Raji (cell line): Measurements from ENCODE around the gene DHRS2.

Experiments used
- POLR2A ChIP-seq: IDR thresholded peaks from 2 replicates; pipeline ENCODE4 v1.6.1; 2011; ENCODE audit warnings: low read depth, low read length, control low read depth; ENCODE audit not compliant: insufficient read depth

Gene DHRS2

DNA sequence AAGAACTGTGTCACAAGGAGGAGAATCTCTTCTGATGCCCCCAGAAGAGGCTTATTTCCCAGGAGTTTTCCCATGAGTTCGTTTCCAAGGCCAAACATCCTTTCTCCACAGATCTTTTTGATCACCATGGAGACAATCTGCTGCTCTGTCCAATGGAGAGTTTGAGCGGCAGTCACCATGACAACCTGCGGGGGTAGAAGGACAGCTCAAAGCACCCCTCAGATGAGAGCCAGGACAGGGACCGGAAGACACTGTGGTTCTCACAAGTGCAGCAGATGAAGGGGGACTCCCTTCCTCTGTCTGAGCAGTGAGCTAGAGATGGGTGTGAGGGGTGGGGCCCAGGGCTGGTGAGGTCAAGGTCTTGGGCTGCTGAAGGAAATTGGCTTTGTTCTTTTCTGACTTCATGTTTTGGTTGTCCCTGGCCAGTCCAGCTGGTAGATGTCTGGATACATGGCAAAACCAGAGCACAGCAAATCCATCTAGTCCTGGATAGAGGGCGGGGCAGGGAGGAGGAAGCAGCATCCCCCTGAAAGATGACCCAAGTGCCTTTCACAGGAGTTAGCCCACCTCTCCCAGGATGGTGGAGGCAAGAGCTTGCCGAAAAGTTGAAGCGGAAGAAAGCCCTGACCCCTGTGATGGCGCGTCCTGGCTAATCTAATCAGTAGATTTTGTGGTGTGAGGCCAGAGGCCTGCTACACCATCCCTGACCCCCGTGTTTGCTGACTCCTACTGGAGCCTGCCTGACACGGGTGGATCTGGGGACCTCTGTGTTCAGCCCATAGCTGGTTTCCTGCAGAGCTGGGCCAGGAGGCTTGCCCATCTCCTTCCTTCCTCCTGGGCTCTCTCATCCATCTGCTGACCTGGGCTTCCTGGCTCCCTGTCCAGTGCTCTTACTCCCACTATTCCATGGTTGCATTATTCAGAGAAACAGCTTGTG, 24.4 kb downstream of the DHRS2 start:
- no peak for TF ChIP-seq POLR2A

DNA sequence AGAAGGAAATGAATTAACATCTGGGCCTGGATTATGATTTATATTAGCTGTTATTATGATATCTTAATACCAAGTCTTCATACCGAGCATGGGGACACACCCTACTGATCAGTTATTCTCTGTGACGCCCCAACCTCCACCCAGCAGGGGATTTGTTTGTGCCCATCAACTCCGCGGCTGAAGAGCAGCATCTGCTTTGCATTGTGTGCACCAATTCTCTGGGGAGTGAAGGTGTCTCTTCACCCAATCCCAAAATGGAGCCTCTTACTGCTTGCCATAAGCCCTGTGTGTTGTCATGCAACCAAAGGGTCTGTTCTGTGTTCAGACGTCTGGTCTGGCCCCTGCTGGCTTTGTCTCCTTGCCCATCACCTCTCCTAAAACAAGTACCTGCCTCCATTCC, 25.4 kb downstream of the DHRS2 start:
- TF ChIP-seq POLR2A = no peak

DNA sequence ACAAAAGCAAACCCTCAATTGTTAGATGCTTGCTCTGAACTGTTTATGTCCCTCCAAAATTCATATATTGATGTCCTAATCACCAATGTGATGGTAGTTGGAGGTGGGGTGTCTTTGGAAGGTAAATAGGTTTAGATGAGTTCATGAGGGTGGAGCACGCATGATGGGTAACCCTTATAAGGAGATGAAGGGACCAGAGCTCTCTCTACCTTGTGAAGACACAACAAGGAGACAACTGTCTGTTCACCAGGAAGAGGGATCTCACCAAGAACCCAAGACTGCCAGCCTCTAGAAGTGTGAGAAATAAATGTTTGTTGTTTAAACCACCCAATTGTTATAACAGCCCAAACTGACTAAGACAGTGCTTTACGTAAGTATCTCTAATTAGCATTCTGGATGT, 27.0 kb downstream of the DHRS2 start:
- TF ChIP-seq POLR2A = no peak

DNA sequence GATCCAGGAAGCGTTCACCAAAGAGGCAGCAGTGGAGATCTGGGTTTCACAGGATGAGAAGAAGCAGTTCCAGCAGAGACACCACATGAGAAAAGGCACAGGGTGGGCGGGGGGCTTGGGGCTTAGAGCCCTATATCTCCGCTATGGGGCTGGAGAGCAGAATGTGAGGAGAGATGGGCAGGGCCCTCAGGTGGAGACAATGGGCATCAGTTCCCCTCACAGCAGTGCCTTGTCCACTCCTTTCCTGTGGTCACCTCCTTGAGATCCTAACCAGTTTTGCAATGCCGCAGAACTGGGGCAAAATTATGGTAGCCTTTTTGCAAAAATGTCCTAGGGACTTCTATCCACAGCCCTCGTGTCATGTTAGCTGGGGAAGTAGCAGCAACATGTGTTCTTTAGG, 27.5 kb downstream of the DHRS2 start:
- no peak for TF ChIP-seq POLR2A

DNA sequence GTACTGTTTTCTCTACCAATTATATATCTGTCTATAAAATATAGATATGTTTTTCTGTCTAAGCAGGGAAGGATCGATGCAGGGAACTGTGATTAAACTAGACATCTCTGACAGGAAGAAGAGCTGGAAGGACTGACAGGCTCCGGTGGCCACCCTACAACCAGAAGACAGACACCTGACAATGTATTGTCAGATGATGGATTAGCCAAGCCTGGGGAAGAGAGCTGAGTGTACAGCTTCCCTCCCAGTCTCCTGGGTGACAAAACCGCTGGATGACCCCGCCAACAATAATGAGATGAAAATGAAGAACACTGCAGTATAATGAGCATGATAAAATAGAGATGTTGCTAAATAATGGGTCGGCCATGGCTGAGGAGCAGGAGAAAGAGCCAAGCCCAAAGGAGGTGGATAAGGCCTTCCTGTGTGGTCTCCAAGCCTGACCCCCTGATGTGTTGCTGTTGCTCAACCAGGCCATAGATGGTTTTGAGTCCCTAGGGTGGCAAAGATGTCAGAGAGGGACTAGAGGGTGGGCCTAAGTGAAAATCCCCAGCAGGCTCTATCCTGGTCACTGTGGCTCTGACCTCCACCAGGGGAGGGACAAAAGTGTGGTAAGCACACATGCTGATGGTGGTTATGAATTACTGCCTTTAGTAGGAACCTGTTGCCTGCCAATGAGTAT, 28.2 kb downstream of the DHRS2 start:
- TF ChIP-seq POLR2A = no peak

DNA sequence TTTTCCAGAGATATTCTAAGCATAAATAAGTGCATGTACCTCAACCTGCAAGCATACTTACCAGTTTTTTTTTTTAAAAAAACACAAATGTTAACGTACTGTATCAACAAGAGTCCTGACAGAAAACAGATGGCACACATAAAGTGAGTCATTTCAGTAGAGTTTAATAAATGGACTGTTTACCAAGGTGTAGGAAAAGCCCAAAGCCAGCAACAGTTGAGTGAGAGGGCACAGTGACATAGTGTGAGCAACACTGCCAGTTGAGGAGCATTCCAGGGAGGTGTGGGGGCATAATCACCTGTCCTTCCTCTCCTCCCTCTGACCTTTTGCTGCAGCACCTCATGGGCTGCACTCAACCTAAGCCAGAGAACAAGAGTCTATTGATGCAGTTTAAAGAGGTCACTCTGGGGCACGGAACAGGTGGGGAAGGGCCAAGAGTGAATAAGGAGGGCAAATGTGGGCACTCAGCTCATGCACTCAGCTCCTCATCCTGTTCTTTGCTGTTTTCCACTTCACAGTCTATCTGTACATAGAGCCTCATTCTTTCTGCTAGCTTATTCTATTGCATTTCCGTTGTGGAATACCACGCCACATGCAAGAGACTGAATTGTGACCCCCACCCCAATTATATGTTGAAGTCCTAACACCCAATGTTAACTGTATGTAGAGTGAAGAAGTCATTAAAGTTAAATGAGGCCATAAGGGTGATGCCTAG, 29.3 kb downstream of the DHRS2 start:
- no peak for TF ChIP-seq POLR2A

DNA sequence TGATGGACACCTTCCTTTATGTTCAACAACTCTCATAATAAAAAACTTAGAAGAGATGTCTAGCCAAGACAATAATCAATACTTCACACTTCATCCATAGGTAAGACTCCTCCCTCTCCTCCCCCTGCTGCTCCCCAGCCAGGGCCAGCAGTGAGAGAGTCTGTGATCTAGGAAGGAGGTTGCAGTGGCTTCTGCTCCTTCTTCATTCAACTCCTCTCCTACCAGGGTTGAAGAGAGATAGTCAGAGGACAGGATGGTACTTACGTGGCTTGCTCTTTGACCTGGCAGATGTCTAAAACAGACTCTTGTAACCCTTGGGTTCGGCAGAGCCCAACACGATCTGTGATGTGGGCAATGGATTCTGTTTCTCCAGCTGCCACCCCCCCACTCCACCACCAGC, 31.0 kb downstream of the DHRS2 start:
- no peak for TF ChIP-seq POLR2A

DNA sequence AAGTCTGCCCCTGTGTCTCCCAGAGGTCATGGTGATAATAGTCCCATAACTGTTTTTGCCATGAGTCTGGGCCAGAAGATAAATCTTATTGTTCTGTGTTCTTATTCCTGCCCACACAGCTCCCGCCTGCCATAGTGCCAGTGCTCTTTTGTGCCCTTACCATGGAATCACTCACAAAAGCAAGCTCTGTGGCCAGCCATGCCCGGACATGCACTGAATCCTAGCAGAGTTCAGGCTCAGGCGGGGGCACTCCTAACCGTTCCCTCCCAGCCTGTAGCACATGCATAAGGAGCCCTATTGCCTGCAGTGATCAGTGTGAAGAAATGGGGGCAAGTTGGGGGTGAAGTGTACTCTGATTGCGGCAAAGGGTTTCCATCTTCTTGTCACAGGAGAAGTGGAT, 33.3 kb downstream of the DHRS2 start:
- TF ChIP-seq POLR2A = no peak

DNA sequence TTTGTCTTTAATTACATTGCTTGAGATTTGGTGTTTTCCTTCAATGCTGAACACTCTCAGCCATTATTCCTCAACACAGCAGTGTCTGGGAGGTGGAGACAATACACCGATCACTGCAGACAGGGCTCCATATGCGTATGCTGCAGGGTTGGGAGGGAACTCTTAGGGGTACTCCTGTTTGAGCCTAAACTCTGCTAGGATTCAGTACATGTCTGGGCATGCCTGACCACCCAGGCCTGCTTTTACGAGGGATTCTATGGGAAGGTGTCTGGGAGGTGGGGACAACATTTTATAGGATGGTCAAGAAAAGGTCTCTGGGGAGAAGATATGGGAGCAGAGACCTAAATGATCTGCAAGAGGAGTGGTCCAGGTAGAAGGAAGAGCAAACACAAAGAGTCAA, 34.3 kb downstream of the DHRS2 start:
- no peak for TF ChIP-seq POLR2A

DNA sequence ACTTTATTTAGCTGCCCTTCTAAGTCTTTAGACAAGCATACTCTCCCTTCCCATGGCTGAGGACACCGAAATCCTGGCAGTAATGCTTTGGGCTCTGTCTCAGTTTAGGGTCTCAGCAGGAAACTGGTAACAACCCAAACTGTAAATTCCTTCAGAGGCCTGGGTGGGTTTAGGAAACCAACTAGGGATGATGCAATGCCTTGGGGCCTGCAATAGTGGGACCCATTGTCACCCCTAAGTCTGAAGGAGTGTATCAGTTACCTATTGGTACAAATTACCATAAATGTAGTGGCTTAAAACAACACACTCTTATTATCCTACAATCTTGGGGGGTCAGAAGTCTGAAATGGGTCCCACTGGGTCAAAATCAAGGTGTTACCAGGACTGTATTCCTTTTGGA, 36.0 kb downstream of the DHRS2 start:
- no peak for TF ChIP-seq POLR2A

DNA sequence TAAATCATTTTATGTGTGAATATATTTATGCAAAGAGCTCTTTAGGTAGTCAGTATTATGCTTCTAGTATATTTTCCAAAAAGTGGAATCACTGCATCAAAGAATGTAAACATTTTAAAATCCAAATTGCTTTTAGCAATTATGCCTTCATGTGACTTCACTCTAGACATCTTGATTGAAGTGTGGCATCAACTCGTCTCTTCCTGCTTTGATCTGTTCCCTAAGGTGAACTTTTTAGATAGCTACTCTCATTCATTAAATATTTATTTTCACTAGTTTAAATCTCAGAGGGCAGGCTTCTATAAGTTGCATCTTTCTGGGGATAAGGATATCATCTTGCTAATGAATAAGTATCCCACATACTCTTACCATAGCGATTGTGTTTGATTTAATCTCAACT, 39.2 kb downstream of the DHRS2 start:
- no peak for TF ChIP-seq POLR2A

DNA sequence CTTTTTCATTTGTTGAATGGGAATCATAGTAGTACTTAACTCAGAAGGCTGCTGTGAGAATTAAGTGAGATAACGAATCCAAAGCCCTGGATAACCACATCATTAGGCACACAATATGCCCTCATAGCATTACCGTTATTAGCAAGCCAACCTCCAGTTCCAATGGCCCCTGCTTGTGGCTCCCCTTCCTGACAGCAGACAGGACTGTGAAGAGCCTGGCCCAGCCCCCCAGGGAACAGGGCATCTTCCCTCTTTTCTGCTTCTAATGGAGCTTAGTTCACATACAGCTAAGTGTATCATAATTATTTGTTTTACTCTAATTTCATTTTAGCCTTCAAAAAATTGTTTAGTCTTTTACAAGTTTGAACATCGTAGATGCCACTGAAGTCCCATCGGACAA, 39.7 kb downstream of the DHRS2 start:
- TF ChIP-seq POLR2A = no peak

DNA sequence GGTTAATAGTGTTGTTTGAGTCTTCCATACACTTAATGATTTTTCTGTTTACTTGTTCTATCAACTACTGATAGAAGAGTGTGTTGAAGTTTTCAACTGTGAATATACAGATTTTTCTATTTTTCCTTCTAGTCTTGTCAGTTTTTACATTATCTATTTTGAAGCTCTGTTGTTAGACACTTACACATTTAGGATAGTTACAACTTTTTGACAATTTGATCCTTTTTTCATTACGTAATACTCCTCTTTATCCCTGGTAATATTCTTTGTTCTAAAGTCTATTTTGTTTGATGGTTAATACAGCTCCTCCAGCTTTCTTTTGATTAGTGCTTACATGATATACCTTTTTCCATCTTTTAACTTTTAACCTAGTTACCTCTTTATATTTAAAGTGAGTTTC, 45.2 kb downstream of the DHRS2 start:
- TF ChIP-seq POLR2A = no peak

DNA sequence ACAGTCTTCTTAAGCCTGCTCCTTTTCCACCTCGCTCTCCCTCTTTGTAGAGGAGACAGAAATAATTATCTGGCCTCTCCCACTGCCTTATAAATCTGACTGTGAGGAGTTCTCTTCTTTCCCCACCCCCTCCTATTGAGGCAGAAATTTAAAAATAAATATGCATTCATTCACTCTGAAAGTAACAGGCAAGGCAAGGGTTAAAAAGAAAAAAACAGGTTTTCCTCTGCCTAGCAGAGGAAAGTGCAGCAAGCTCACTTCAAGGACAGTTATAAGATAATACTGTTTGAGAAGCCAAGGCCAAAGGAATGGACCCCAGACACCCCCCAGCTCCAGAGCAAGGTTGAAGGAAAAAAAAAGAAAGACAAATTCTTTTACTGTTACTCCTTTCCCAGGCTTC, 56.3 kb downstream of the DHRS2 start:
- TF ChIP-seq POLR2A = no peak

DNA sequence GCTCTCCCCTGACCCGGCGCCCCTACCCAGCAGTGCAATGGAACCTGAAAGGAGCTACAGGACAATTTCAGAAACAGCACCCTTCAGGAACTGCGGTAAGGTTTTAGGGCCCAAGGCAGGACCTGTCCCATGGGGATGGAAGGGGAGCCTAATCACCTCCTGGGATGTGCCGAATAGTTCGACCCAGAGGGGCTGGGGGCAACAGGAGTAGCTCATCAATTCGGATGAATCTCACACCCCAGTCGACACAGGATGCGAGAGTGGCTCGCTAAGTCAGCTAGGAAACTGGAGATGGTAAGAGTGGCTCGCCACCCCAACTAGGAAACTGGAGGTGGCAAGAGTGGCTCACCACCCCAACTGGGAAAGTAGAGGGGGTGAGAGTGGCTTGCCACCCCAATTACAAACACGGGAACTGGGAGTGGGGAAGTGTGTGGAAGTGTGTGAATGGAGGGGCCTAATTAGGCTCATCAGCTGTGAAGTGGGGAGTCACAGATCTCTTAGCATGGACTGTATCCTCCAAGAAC, 57.1 kb downstream of the DHRS2 start:
- no peak for TF ChIP-seq POLR2A
